G401.6 (cell line): ENCODE results near the gene MYB.

Experiments used
- FAIRE-seq: peaks from 2 replicates; lab custom pipeline; 2012; peaks lifted over from hg19 to GRCh38; lab: Jason Lieb, UNC

MYB gene

GRCh38 chr6:135251498-135252441, 70.7 kb downstream of the MYB start:
- no peak for FAIRE-seq

DNA sequence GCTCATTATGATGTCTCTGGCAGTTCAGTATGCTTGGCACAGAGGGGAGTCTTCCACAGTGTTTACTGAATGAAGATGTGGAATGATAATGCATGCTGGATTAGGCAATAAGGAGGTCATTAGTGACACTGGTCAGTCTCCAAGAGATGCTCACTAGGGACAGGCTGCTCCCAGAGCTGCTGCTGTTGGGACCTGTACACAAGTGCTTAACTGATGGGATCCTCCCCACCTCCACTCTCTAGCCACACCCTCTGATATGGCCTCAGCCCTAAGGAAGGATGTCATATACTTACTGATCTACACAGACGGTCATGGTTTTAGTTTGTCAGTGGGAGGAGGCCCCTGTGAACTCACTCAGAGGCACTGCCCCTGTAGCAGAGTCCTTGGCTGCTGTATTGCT, 73.4 kb downstream of the MYB start:
- FAIRE-seq = no peak

GRCh38 chr6:135256866-135257265, 75.8 kb downstream of the MYB start:
- no peak for FAIRE-seq

DNA sequence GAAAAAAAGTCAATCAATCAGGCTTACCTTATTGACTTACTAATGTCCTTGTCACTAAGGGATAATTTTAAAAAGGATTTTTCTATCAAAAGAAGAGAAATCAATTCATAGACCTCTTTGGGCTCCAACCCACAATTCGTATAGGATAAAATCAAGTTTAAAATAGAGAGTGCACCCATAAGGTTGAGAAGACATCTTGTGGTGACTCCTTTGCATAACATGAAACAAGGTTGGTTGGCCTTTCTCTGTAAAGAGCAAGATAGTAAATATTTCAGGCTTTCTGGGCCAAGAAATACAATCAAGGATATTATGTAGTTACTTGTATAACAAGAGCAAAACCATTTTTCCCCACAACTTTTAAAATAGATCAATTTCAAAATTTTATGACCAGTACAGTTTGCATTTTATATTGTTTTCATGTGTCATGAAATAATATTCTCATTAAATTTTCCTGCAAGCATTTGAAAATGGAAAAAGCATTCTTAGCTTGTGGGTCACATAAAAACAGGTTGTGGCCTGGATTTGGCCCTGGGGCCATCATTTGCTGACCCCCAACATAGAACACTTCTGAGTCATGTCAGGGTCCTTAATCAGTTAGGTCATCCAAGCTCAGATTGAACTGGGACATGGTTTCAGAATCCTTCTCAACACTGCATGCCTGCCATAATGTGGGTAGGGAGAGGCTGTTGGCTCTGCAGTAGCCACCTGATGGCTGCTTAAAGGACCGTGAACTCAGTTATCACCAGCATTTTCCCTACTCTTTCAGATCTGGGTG, 76.7 kb downstream of the MYB start:
- no peak for FAIRE-seq

DNA sequence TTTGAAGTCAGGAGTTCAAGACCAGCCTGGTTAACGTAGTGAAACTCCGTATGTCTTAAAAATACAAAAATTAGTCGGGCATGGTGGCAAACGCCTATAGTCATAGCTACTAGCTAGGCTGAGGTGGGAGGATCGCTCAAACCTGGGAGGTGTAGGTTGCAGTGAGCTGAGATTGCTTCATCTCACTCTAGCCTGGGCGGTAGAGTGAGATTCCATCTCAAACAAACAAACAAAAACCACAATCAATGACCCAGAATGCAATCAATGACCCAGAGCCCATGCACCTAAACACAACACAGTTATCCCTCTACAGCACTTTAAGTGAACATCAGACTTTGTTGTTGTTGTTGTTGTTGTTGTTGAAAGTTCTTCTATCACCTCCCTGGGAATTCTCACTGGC, 77.9 kb downstream of the MYB start:
- FAIRE-seq = no peak

DNA sequence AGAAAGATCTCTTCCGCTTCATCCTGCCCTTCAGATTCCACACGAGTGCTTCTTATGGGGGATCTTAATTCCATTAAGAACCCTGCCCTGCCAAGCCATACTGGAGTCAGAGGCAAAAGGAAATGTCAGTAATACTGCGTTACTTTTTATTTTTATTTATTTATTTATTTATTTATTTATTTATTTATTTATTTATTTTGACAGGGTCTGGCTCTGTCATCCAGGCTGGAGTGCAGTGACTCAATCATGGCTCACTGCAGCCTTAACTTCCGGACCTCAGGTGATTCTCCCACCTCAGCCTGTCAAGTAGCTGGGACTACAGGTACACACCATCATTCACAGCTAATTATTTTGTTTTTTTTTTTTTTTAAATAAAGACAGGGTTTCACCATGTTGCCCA, 79.5 kb downstream of the MYB start:
- no peak for FAIRE-seq

GRCh38 chr6:135261872-135262725, 81.0 kb downstream of the MYB start:
- no peak for FAIRE-seq

DNA sequence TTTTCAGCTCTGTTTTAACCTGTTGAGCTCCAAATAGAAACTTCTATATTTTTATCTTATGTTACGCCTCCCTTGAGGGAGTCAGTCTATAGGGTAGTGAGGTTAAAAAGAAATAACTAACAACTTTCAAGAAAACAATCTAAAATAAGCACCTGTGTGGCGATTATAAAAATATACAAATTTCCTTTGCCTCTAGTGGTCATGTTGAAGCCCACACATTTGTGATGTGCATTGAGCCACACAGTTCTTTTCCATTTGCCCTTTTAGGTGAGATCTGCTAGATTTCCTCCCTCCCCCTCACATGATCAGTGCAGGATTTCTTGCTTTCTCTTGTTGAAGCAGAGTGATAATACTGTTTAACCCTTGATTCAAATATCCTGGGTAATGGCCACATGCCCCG, 84.2 kb downstream of the MYB start:
- no peak for FAIRE-seq

GRCh38 chr6:135266675-135267074, 85.6 kb downstream of the MYB start:
- FAIRE-seq = no peak

GRCh38 chr6:135267085-135267484, 86.0 kb downstream of the MYB start:
- no peak for FAIRE-seq

- FAIRE-seq = no peak
Observed at GRCh38 chr6:135268263-135268662, 87.2 kb downstream of the MYB start.

GRCh38 chr6:135268740-135269139, 87.6 kb downstream of the MYB start:
- no peak for FAIRE-seq
